Bronchial epithelial cell (primary cell): ENCODE data around the gene C19orf47. TPM values are rescaled to one million over a fixed set of nuclear protein-coding genes. Genes with fewer than 3 reads are reported as not detected.
A peak's percentile ranks its signal among the peaks of the same experiment; 100 is the strongest.

Experiments
- DNase-seq: peaks from one replicate; pipeline ENCODE4 v3.0.0-alpha.2; 2010; ENCODE audit warnings: low read depth
- FAIRE-seq: peaks from 2 replicates; lab custom pipeline; 2011; peaks lifted over from hg19 to GRCh38; lab: Jason Lieb, UNC
- H3K27me3 ChIP-seq: 2 replicates; pipeline ENCODE4 v1.5.1; 2011; ENCODE audit warnings: low read length; ENCODE audit not compliant: control insufficient read depth, insufficient read depth
- H3K36me3 ChIP-seq: 2 replicates; pipeline ENCODE4 v1.5.1; 2011; ENCODE audit warnings: low read length; ENCODE audit not compliant: control insufficient read depth, insufficient read depth
- H3K4me3 ChIP-seq: 2 replicates; pipeline ENCODE4 v1.5.1; 2011; ENCODE audit warnings: mild to moderate bottlenecking, low read depth, low read length, control low read depth
- CTCF ChIP-seq: IDR thresholded peaks from 2 replicates; pipeline ENCODE4 v1.5.1; 2011; ENCODE audit warnings: mild to moderate bottlenecking, moderate library complexity, low read length, control low read depth, inconsistent platforms; ENCODE audit not compliant: insufficient read depth, severe bottlenecking
- total RNA-seq: library from RNA; depleted of rRNA; stranded (reverse); fragments of >200 nt; gene quantifications from 2 replicates; pipeline ENCODE4 v1.2.1, GENCODE V29; 2014

The C19orf47 gene
- total RNA-seq, 1 donor from 2014 or later, result 3.7 TPM

DNA sequence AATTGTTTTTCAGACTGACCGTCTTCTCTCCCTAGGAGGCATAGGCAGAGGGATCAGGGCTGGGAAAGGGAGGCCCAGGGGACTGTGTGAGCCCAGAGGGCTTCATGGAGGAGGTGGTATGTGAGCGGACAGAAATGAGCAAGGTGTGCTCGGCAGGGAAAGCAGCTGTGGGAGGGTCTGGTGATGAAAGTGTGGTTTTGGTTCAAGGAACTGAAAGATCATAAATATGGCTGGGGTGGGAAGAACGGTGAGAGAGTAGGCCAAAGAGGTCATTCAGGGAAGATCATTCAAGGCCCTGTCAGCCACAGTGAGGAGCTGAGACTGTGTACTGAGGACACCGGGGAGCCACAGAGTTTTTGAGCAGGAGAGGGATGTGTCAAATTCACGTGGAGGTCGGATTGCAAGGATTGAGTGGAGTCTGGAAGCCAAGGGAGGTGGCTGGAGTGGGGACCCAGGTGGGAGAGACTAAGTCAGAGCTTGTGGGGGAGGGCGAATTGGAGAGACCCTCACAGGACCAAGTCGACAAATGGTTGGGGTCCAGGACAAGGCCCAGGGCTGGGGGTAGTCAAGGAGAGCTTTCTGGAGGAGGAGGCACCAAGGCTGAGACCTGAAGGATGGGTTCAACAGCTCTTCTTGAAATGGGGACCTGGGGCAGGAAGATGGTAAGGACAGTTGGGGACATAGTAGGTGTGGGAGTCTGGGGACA is 7.9 kb upstream of the C19orf47 start:
- H3K4me3 ChIP-seq, result no peak overlapping the region
- no peak for TF ChIP-seq CTCF
- H3K27me3 ChIP-seq, result no peaks in the 10 kb centered on the region
- DNase-seq (no peak), FAIRE-seq (no peak)
- H3K36me3 ChIP-seq, result peaks cover 4% of the 10 kb centered on the region

- no peak for FAIRE-seq
- Histone ChIP-seq H3K4me3 (peak overlapping the region; percentile 71), H3K36me3 (no peaks in the 10 kb centered on the region), H3K27me3 (no peaks in the 10 kb centered on the region)
- peak; percentile 46 for DNase-seq
- TF ChIP-seq CTCF, result no peak
These were observed 837 bp upstream of the C19orf47 start for GRCh38 chr19:40348961-40349507.

- H3K27me3 ChIP-seq, result no peaks in the 10 kb centered on the region
- no peak overlapping the region for H3K4me3 ChIP-seq
- peaks cover 3% of the 10 kb centered on the region for H3K36me3 ChIP-seq
- no peak for TF ChIP-seq CTCF
- DNase-seq, result no peak
- no peak for FAIRE-seq
These were observed 3.8 kb downstream of the C19orf47 start for GRCh38 chr19:40344422-40344821.

DNA sequence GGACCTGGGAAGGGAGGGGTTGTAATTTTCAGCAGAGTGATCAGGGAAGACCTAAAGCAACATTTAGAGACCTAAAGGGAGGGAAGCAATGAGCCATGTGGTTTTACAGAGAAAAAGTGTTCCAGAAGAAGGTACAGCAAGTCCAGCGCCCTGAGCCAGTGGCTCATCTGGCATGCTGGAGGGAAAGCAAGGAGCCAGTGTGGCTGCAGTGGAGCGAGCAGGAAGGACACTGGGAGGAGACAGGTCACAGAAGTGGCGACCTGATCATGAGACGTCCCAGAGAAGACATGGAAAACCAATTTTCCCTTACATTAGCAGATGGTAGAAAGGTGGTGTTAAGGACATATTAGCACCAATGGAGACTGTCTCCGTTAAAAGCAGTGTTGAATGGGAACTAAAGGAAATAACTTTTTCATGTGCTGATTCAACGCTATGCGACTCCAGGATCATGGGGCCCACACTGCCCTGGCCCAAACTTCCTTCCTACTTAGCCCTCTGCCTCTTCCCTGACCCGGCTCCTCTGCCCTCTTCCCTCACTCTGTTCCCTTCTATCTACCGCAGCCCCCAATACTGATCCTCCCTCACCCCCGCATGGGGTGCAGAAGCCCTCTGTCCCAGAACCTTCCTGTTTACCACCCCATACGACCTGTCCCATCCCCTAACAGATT is 5.4 kb downstream of the C19orf47 start:
- no peak for FAIRE-seq

GRCh38 chr19:40341601-40342482 is 6.4 kb downstream of the C19orf47 start:
- peaks cover 7% of the 10 kb centered on the region for H3K36me3 ChIP-seq
- FAIRE-seq (no peak), DNase-seq (no peak)
- no peaks in the 10 kb centered on the region for H3K27me3 ChIP-seq
- no peak overlapping the region for H3K4me3 ChIP-seq
- TF ChIP-seq CTCF, result no peak

More for the DNA sequence above, 5.4 kb downstream of the C19orf47 start:
- Histone ChIP-seq H3K4me3 (no peak overlapping the region), H3K36me3 (peaks cover 5% of the 10 kb centered on the region), H3K27me3 (no peaks in the 10 kb centered on the region)
- no peak for DNase-seq
- no peak for TF ChIP-seq CTCF
